HepG2 (cell line): ENCODE data around the gene PIP4K2C. TPM values are rescaled to one million over a fixed set of nuclear protein-coding genes. Genes with fewer than 3 reads are reported as not detected.
"Not testable (repeated sequence)": the region's sequence is repeated elsewhere in the genome, so short reads cannot be mapped to it uniquely, and the experiment has no call there.

ENCODE experiments used
- ATAC-seq: fragments of 200-7000 bp; cut with Tn5 transposase; 3 replicates; pipeline ENCODE4 v1.9.1; 2020; ENCODE audit warnings: mild to moderate bottlenecking, moderate library complexity
- BruUV-seq: library from RNA; stranded (reverse); fragments of 400-500 nt; replicated peaks from 2 replicates; lab custom pipeline; 2021; lab: Mats Ljungman, UMichigan
- CTCF ChIA-PET: fragments of 300-600 bp; formaldehyde crosslinking; extraction: SDS; loops from one replicate; lab custom pipeline; 2021; ENCODE audit warnings: low total read pairs, inconsistent platforms, low intra/inter-chr PET ratio; lab: Yijun Ruan, JAX
- POLR2A ChIA-PET: fragments of 350-600 bp; sonication (Branson Sonifier 250); formaldehyde crosslinking; loops from one replicate; lab custom pipeline; 2020; ENCODE audit warnings: antibody characterized with exemption, inconsistent platforms; lab: Yijun Ruan, JAX
- DNase-seq: peaks from one replicate; pipeline ENCODE4 v3.0.0-alpha.2; 2015; ENCODE audit warnings: low spot score
- FAIRE-seq: peaks from 3 replicates; lab custom pipeline; 2011; peaks lifted over from hg19 to GRCh38; lab: Jason Lieb, UNC
- H2AFZ ChIP-seq: one replicate; pipeline ENCODE4 v1.6.1; 2011; ENCODE audit warnings: low read length, inconsistent platforms
- H3K27ac ChIP-seq: fragments of 300-600 bp; 3 replicates; pipeline ENCODE4 v1.8.0; 2011; ENCODE audit warnings: mixed run types, mild to moderate bottlenecking, mixed read lengths, low read length, inconsistent platforms; ENCODE audit not compliant: insufficient read depth; ENCODE audit errors: extremely low read length
- H3K27me3 ChIP-seq, 2 experiments: fragments of 200-600 bp in 1 of 2; 2 replicates in 1 of 2; 3 replicates in 1 of 2; pipeline versions ENCODE4 v1.6.0 to v1.8.0; 2011; ENCODE audit warnings: low read length in 2 of 2, mild to moderate bottlenecking in 2 of 2, moderate library complexity in 2 of 2, inconsistent platforms in 1 of 2; ENCODE audit not compliant: insufficient read depth in 2 of 2, control insufficient read depth in 1 of 2
- H3K36me3 ChIP-seq, 2 experiments: fragments of 200-600 bp in 1 of 2; replicated peaks in 1 of 2; 2 replicates in 1 of 2; 3 replicates in 1 of 2; pipeline versions ENCODE4 v1.5.1 to v1.8.0; 2011; ENCODE audit warnings: low read length in 2 of 2, inconsistent platforms in 1 of 2; ENCODE audit not compliant: insufficient read depth in 2 of 2, control insufficient read depth in 1 of 2
- H3K4me1 ChIP-seq: 2 replicates; pipeline ENCODE4 v1.5.1; 2012; ENCODE audit warnings: low read length, inconsistent platforms; ENCODE audit not compliant: insufficient read depth
- H3K4me2 ChIP-seq: 2 replicates; pipeline ENCODE4 v1.6.0; 2011; ENCODE audit warnings: low read depth, low read length, inconsistent platforms
- H3K4me3 ChIP-seq, 3 experiments: fragments of 200-600 bp in 1 of 3; sonication (generic), shearing (Covaris generic) in 1 of 3; replicated peaks in 1 of 3; 2 replicates each; pipeline ENCODE4 v1.5.1; 2011 to 2016; ENCODE audit warnings: low read length in 3 of 3, inconsistent platforms in 2 of 3, low read depth in 2 of 3, mild to moderate bottlenecking in 2 of 3, control low read depth in 1 of 3, mixed read lengths in 1 of 3; ENCODE audit not compliant: insufficient read depth in 1 of 3
- H3K79me2 ChIP-seq: one replicate; pipeline ENCODE4 v1.6.1; 2011; ENCODE audit warnings: low read length, inconsistent platforms; ENCODE audit not compliant: insufficient read depth
- H3K9ac ChIP-seq: 2 replicates; pipeline ENCODE4 v1.6.0; 2011; ENCODE audit warnings: mild to moderate bottlenecking, low read depth, low read length, inconsistent platforms; ENCODE audit not compliant: insufficient read depth
- H3K9me3 ChIP-seq: 2 replicates; pipeline ENCODE4 v1.5.1; 2012; ENCODE audit warnings: mild to moderate bottlenecking, low read length
- H4K20me1 ChIP-seq: 2 replicates; pipeline ENCODE4 v1.6.0; 2011; ENCODE audit warnings: inconsistent platforms, mild to moderate bottlenecking, low read length, moderate library complexity; ENCODE audit not compliant: insufficient read depth
- TOPORS ChIP-seq: sonication (generic); formaldehyde crosslinking; IDR thresholded peaks from 2 replicates; pipeline ENCODE4 v1.8.0; 2023; ENCODE audit warnings: mild to moderate bottlenecking, missing genetic modification reagents
- ZFP36 ChIP-seq: fragments of 150-350 bp; IDR thresholded peaks from 2 replicates; pipeline ENCODE4 v1.6.1; 2018; ENCODE audit warnings: borderline replicate concordance, low read length, low read depth; ENCODE audit not compliant: partially characterized antibody
- ZNF724P ChIP-seq: sonication (generic); formaldehyde crosslinking; IDR thresholded peaks from 2 replicates; pipeline ENCODE4 v1.8.0; 2022; ENCODE audit warnings: missing genetic modification reagents, borderline replicate concordance
- whole genome bisulfite sequencing: methylation state at CpG from one replicate; pipeline ENCODE4 v1.1.6; 2017; ENCODE audit warnings: low lambda C conversion rate; 5-methylcytosine and 5-hydroxymethylcytosine counted together
- in situ Hi-C: cut with HindIII; loops from 2 replicates; pipeline ENCODE4 v1.10.0; 2017; ENCODE audit warnings: low pct_unique_long_range_greater_than_20kb; ENCODE audit not compliant: extremely low pct_ligation_motif_present
- intact Hi-C: fragments of 100-400 bp; cut with micrococcal nuclease; formaldehyde crosslinking; loops from one replicate; pipeline ENCODE4 v1.10.0; 2022; ENCODE audit not compliant: unreplicated experiment
- polyA plus RNA-seq, 8 experiments: library from polyadenylated mRNA; depleted of rRNA in 3 of 8; stranded (reverse) in 7 of 8; unstranded in 1 of 8; fragments of >200 nt; fragmentation: Illumina TruSeq in 4 of 8; extraction: Trizol in 4 of 8; gene quantifications; 2 replicates each; pipeline versions ENCODE4 v1.2.1 to v1.2.3, GENCODE V29; 2011 to 2016; ENCODE audit warnings: low read depth in 4 of 8, missing spikeins in 1 of 8, mixed read lengths in 1 of 8; ENCODE audit not compliant: insufficient read depth in 1 of 8
- total RNA-seq, 5 experiments: library from RNA; depleted of rRNA; stranded (reverse); fragments of >200 nt; fragmentation: Illumina TruSeq; extraction: Trizol; gene quantifications; 2 replicates each; pipeline ENCODE4 v1.2.3, GENCODE V29; 2016; ENCODE audit warnings: low read depth in 1 of 5
- TF ChIP-seq, protein P1 (sequence below): IDR thresholded peaks from 2 replicates; pipeline ENCODE4 v1.6.1; 2012; ENCODE audit warnings: low read length, improper control_type of control experiment

Gene PIP4K2C
- total and polyA plus RNA-seq, 2 of the 13 experiments (the other 11 are each of a cell fraction or from before 2014, with no cell fraction given), result 23.3 to 26.4 TPM

DNA sequence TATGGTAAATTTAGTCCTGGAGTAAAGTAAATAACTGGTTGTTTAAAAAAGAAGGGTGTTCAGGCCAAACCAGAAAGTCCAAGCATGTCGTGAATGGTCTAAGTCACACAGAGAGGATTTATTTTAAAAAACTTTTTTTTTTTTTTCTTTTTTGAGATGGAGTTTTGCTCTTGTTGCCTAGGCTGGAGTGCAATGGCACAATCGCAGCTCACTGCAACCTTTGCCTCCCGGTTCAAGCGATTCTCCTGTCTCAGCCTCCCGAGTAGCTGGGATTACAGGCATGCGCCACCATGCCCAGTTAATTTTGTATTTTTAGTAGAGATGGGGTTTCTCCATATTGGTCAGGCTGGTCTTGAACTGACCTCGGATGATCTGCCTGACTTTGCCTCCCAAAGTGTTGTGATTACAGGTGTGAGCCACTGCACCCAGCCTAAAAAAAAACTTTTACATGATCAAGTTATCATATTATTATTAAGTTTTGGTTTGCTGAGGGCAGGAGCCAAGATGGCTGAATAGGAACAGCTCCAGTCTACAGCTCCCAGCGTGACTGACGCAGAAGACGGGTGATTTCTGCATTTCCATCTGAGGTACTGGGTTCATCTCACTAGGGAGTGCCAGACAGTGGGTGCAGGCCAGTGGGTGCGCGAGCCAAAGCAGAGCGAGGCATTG lies 55.1 kb downstream of the PIP4K2C start:
- not testable (repeated sequence) for H3K27me3 ChIP-seq, H3K9ac ChIP-seq, H3K79me2 ChIP-seq, BruUV-seq
- TF ChIP-seq ZNF724P (CRISPR knock-in tag), result peak; percentile 99
- TF ChIP-seq ZFP36, result peak; percentile 95
- TF ChIP-seq TOPORS (CRISPR knock-in tag), result peak; percentile 70; the same call in 1 of the 2 replicates
- TF ChIP-seq, protein P1, sequence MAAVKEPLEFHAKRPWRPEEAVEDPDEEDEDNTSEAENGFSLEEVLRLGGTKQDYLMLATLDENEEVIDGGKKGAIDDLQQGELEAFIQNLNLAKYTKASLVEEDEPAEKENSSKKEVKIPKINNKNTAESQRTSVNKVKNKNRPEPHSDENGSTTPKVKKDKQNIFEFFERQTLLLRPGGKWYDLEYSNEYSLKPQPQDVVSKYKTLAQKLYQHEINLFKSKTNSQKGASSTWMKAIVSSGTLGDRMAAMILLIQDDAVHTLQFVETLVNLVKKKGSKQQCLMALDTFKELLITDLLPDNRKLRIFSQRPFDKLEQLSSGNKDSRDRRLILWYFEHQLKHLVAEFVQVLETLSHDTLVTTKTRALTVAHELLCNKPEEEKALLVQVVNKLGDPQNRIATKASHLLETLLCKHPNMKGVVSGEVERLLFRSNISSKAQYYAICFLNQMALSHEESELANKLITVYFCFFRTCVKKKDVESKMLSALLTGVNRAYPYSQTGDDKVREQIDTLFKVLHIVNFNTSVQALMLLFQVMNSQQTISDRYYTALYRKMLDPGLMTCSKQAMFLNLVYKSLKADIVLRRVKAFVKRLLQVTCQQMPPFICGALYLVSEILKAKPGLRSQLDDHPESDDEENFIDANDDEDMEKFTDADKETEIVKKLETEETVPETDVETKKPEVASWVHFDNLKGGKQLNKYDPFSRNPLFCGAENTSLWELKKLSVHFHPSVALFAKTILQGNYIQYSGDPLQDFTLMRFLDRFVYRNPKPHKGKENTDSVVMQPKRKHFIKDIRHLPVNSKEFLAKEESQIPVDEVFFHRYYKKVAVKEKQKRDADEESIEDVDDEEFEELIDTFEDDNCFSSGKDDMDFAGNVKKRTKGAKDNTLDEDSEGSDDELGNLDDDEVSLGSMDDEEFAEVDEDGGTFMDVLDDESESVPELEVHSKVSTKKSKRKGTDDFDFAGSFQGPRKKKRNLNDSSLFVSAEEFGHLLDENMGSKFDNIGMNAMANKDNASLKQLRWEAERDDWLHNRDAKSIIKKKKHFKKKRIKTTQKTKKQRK, result peak; percentile 10; the same call in 1 of the 2 replicates
- TF ChIP-seq, all 625 proteins: peak for 4; not testable (repeated sequence) for 621
- H3K27ac ChIP-seq, H3K9me3 ChIP-seq, H3K4me1 ChIP-seq, H2AFZ ChIP-seq, in situ Hi-C loops, H3K4me3 ChIP-seq, H3K36me3 ChIP-seq, intact Hi-C loops, DNase-seq, FAIRE-seq, POLR2A ChIA-PET, H3K4me2 ChIP-seq, ATAC-seq, CTCF ChIA-PET, H4K20me1 ChIP-seq: not testable (repeated sequence)
- 46% methylated on average over 11 of the region's 13 CpGs for WGBS

DNA sequence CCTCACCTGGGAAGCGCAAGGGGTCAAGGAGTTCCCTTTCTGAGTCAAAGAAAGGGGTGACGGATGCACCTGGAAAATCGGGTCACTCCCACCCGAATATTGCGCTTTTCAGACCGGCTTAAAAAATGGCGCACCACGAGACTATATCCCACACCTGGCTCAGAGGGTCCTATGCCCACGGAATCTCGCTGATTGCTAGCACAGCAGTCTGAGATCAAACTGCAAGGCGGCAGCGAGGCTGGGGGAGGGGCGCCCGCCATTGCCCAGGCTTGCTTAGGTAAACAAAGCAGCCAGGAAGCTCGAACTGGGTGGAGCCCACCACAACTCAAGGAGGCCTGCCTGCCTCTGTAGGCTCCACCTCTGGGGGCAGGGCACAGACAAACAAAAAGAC lies 55.7 kb downstream of the PIP4K2C start:
- H3K4me3 ChIP-seq, H3K9me3 ChIP-seq, CTCF ChIA-PET, H3K4me1 ChIP-seq, in situ Hi-C loops, H3K79me2 ChIP-seq, FAIRE-seq, ATAC-seq, DNase-seq, H3K27me3 ChIP-seq, H3K9ac ChIP-seq, H3K27ac ChIP-seq, H2AFZ ChIP-seq, intact Hi-C loops, POLR2A ChIA-PET, BruUV-seq, H4K20me1 ChIP-seq, H3K4me2 ChIP-seq, H3K36me3 ChIP-seq: not testable (repeated sequence)
- WGBS, result 73% methylated on average over 6 of the region's 15 CpGs

Other genes with a start within 250 kb of the PIP4K2C start
- 8.3 and 11.1 TPM in 2 replicates for gene R3HDM2, start 160.1 kb upstream of the PIP4K2C start, total RNA-seq (2016; rRNA removed; fragmentation: Illumina TruSeq; extraction: Trizol)
- gene R3HDM2, start 160.1 kb upstream of the PIP4K2C start, polyA plus RNA-seq (2011; rRNA removed), result 23.5 and 26.2 TPM in 2 replicates
- 1.5 and 1.8 TPM in 2 replicates for gene INHBC, start 156.4 kb upstream of the PIP4K2C start, total RNA-seq (2016; rRNA removed; fragmentation: Illumina TruSeq; extraction: Trizol)
- 12.7 and 13.8 TPM in 2 replicates for gene INHBC, start 156.4 kb upstream of the PIP4K2C start, polyA plus RNA-seq (2011; rRNA removed)
- 6.8 and 17.0 TPM in 2 replicates for gene INHBE, start 135.9 kb upstream of the PIP4K2C start, total RNA-seq (2016; rRNA removed; fragmentation: Illumina TruSeq; extraction: Trizol)
- 32.0 and 55.8 TPM in 2 replicates for gene INHBE, start 135.9 kb upstream of the PIP4K2C start, polyA plus RNA-seq (2011; rRNA removed)
- gene GLI1, start 131.4 kb upstream of the PIP4K2C start, total RNA-seq (2016; rRNA removed; fragmentation: Illumina TruSeq; extraction: Trizol), result 0.20 TPM in 1 of 2 replicates, not detected in the other
- gene GLI1, start 131.4 kb upstream of the PIP4K2C start, polyA plus RNA-seq (2011; rRNA removed), result 0.09 and 0.27 TPM in 2 replicates
- gene ARHGAP9, start 111.3 kb upstream of the PIP4K2C start, total RNA-seq (2016; rRNA removed; fragmentation: Illumina TruSeq; extraction: Trizol), result 0.18 TPM in 1 of 2 replicates, not detected in the other
- gene ARHGAP9, start 111.3 kb upstream of the PIP4K2C start, polyA plus RNA-seq (2011; rRNA removed), result 0.95 and 1.2 TPM in 2 replicates
- gene MARS1, start 103.1 kb upstream of the PIP4K2C start, total RNA-seq (2016; rRNA removed; fragmentation: Illumina TruSeq; extraction: Trizol), result 177 and 181 TPM in 2 replicates
- 115 and 167 TPM in 2 replicates for gene MARS1, start 103.1 kb upstream of the PIP4K2C start, polyA plus RNA-seq (2011; rRNA removed)
- 17.5 and 27.5 TPM in 2 replicates for gene DDIT3, start 70.7 kb upstream of the PIP4K2C start, total RNA-seq (2016; rRNA removed; fragmentation: Illumina TruSeq; extraction: Trizol)
- 45.2 and 48.7 TPM in 2 replicates for gene DDIT3, start 70.7 kb upstream of the PIP4K2C start, polyA plus RNA-seq (2011; rRNA removed)
- 4.1 and 5.1 TPM in 2 replicates for gene MBD6, start 68.4 kb upstream of the PIP4K2C start, total RNA-seq (2016; rRNA removed; fragmentation: Illumina TruSeq; extraction: Trizol)
- gene MBD6, start 68.4 kb upstream of the PIP4K2C start, polyA plus RNA-seq (2011; rRNA removed), result 5.9 and 6.1 TPM in 2 replicates
- 72.0 and 75.5 TPM in 2 replicates for gene DCTN2, start 44.0 kb upstream of the PIP4K2C start, total RNA-seq (2016; rRNA removed; fragmentation: Illumina TruSeq; extraction: Trizol)
- 77.4 and 85.7 TPM in 2 replicates for gene DCTN2, start 44.0 kb upstream of the PIP4K2C start, polyA plus RNA-seq (2011; rRNA removed)
- 1.1 and 1.6 TPM in 2 replicates for gene KIF5A, start 41.1 kb upstream of the PIP4K2C start, total RNA-seq (2016; rRNA removed; fragmentation: Illumina TruSeq; extraction: Trizol)
- 10.3 and 11.9 TPM in 2 replicates for gene KIF5A, start 41.1 kb upstream of the PIP4K2C start, polyA plus RNA-seq (2011; rRNA removed)
- gene DTX3, start 13.6 kb downstream of the PIP4K2C start, total RNA-seq (2016; rRNA removed; fragmentation: Illumina TruSeq; extraction: Trizol), result 5.4 and 9.0 TPM in 2 replicates
- gene DTX3, start 13.6 kb downstream of the PIP4K2C start, polyA plus RNA-seq (2011; rRNA removed), result 27.2 and 28.7 TPM in 2 replicates
- 10.1 and 11.5 TPM in 2 replicates for gene ARHGEF25, start 20.2 kb downstream of the PIP4K2C start, total RNA-seq (2016; rRNA removed; fragmentation: Illumina TruSeq; extraction: Trizol)
- 12.5 and 15.3 TPM in 2 replicates for gene ARHGEF25, start 20.2 kb downstream of the PIP4K2C start, polyA plus RNA-seq (2011; rRNA removed)
- 1.9 and 4.5 TPM in 2 replicates for gene B4GALNT1, start 42.0 kb downstream of the PIP4K2C start, total RNA-seq (2016; rRNA removed; fragmentation: Illumina TruSeq; extraction: Trizol)
- 5.4 and 5.9 TPM in 2 replicates for gene B4GALNT1, start 42.0 kb downstream of the PIP4K2C start, polyA plus RNA-seq (2011; rRNA removed)
- gene OS9, start 102.9 kb downstream of the PIP4K2C start, total RNA-seq (2016; rRNA removed; fragmentation: Illumina TruSeq; extraction: Trizol), result 51.7 and 156 TPM in 2 replicates
- 206 and 225 TPM in 2 replicates for gene OS9, start 102.9 kb downstream of the PIP4K2C start, polyA plus RNA-seq (2011; rRNA removed)
- 0.38 and 0.81 TPM in 2 replicates for gene AGAP2, start 147.6 kb downstream of the PIP4K2C start, total RNA-seq (2016; rRNA removed; fragmentation: Illumina TruSeq; extraction: Trizol)
- 0.45 and 0.73 TPM in 2 replicates for gene AGAP2, start 147.6 kb downstream of the PIP4K2C start, polyA plus RNA-seq (2011; rRNA removed)
- 5.4 and 10.4 TPM in 2 replicates for gene TSPAN31, start 153.8 kb downstream of the PIP4K2C start, total RNA-seq (2016; rRNA removed; fragmentation: Illumina TruSeq; extraction: Trizol)
- 24.6 and 27.3 TPM in 2 replicates for gene TSPAN31, start 153.8 kb downstream of the PIP4K2C start, polyA plus RNA-seq (2011; rRNA removed)
- gene CDK4, start 161.1 kb downstream of the PIP4K2C start, total RNA-seq (2016; rRNA removed; fragmentation: Illumina TruSeq; extraction: Trizol), result 209 and 255 TPM in 2 replicates
- 171 and 191 TPM in 2 replicates for gene CDK4, start 161.1 kb downstream of the PIP4K2C start, polyA plus RNA-seq (2011; rRNA removed)
- 2.7 and 5.7 TPM in 2 replicates for gene MARCHF9, start 163.9 kb downstream of the PIP4K2C start, total RNA-seq (2016; rRNA removed; fragmentation: Illumina TruSeq; extraction: Trizol)
- 9.6 and 14.5 TPM in 2 replicates for gene MARCHF9, start 163.9 kb downstream of the PIP4K2C start, polyA plus RNA-seq (2011; rRNA removed)
- 0.97 and 2.3 TPM in 2 replicates for gene CYP27B1, start 175.9 kb downstream of the PIP4K2C start, total RNA-seq (2016; rRNA removed; fragmentation: Illumina TruSeq; extraction: Trizol)
- 3.0 and 3.4 TPM in 2 replicates for gene CYP27B1, start 175.9 kb downstream of the PIP4K2C start, polyA plus RNA-seq (2011; rRNA removed)
- 34.7 and 35.5 TPM in 2 replicates for gene METTL1, start 180.9 kb downstream of the PIP4K2C start, total RNA-seq (2016; rRNA removed; fragmentation: Illumina TruSeq; extraction: Trizol)
- gene METTL1, start 180.9 kb downstream of the PIP4K2C start, polyA plus RNA-seq (2011; rRNA removed), result 36.9 and 38.3 TPM in 2 replicates
- gene EEF1AKMT3, start 181.4 kb downstream of the PIP4K2C start, total RNA-seq (2016; rRNA removed; fragmentation: Illumina TruSeq; extraction: Trizol), result 4.7 and 6.6 TPM in 2 replicates
- 10.8 and 11.4 TPM in 2 replicates for gene EEF1AKMT3, start 181.4 kb downstream of the PIP4K2C start, polyA plus RNA-seq (2011; rRNA removed)
- gene TSFM, start 191.6 kb downstream of the PIP4K2C start, total RNA-seq (2016; rRNA removed; fragmentation: Illumina TruSeq; extraction: Trizol), result 68.3 and 89.7 TPM in 2 replicates
- 24.0 and 29.8 TPM in 2 replicates for gene TSFM, start 191.6 kb downstream of the PIP4K2C start, polyA plus RNA-seq (2011; rRNA removed)
- 0.53 and 1.2 TPM in 2 replicates for gene AVIL, start 227.5 kb downstream of the PIP4K2C start, total RNA-seq (2016; rRNA removed; fragmentation: Illumina TruSeq; extraction: Trizol)
- 1.4 and 2.0 TPM in 2 replicates for gene AVIL, start 227.5 kb downstream of the PIP4K2C start, polyA plus RNA-seq (2011; rRNA removed)